GM12891 (cell line): ENCODE measurements around the gene DTX3L.

ENCODE experiments used
- DNase-seq: peaks from one replicate; pipeline ENCODE4 v3.0.0; 2011; ENCODE audit warnings: low spot score; ENCODE audit not compliant: insufficient read length
- FAIRE-seq: peaks from 2 replicates; lab custom pipeline; 2011; peaks lifted over from hg19 to GRCh38; lab: Jason Lieb, UNC
- PAX5 ChIP-seq: IDR thresholded peaks from 2 replicates; pipeline ENCODE4 v1.6.1; 2011; ENCODE audit warnings: low read length, moderate library complexity, mild to moderate bottlenecking; ENCODE audit not compliant: insufficient read depth, severe bottlenecking
- POLR2A ChIP-seq: IDR thresholded peaks from 2 replicates; pipeline ENCODE4 v1.6.1; 2011; ENCODE audit warnings: low read depth, low read length, control low read depth
- POLR2AphosphoS5 ChIP-seq: IDR thresholded peaks from 2 replicates; pipeline ENCODE4 v1.6.1; 2011; ENCODE audit warnings: low read depth, low read length, control low read depth
- POU2F2 ChIP-seq: IDR thresholded peaks from 2 replicates; pipeline ENCODE4 v1.6.1; 2011; ENCODE audit warnings: low read depth, mild to moderate bottlenecking, control low read depth, low read length, moderate library complexity
- SPI1 ChIP-seq: IDR thresholded peaks from 2 replicates; pipeline ENCODE4 v1.6.1; 2011; ENCODE audit warnings: low read depth, low read length, control low read depth
- TAF1 ChIP-seq: IDR thresholded peaks from 2 replicates; pipeline ENCODE4 v1.6.1; 2011; ENCODE audit warnings: low read depth, low read length, control low read depth

The DTX3L gene

GRCh38 chr3:122615303-122615702 is 51.2 kb downstream of the DTX3L start:
- FAIRE-seq (peak; percentile 26), DNase-seq (no peak)
- TF ChIP-seq SPI1 (no peak), POLR2AphosphoS5 (no peak), PAX5 (no peak), TAF1 (no peak), POU2F2 (no peak), POLR2A (no peak)

- TF ChIP-seq TAF1, result no peak
- TF ChIP-seq POU2F2, result no peak
- no peak for TF ChIP-seq POLR2A
- no peak for TF ChIP-seq PAX5
- TF ChIP-seq POLR2AphosphoS5, result no peak
- TF ChIP-seq SPI1, result no peak
- FAIRE-seq (no peak), DNase-seq (no peak)
Observed at GRCh38 chr3:122618614-122619013, 54.5 kb downstream of the DTX3L start.

GRCh38 chr3:122619040-122619439 is 54.9 kb downstream of the DTX3L start:
- no peak for FAIRE-seq
- TF ChIP-seq SPI1 (no peak), TAF1 (no peak), PAX5 (no peak), POLR2A (no peak), POLR2AphosphoS5 (no peak), POU2F2 (no peak)
- DNase-seq, result no peak

GRCh38 chr3:122620399-122620798 is 56.3 kb downstream of the DTX3L start:
- no peak for FAIRE-seq
- TF ChIP-seq TAF1, result no peak
- DNase-seq, result no peak

- peak; percentile 45 for FAIRE-seq
- DNase-seq, result no peak
- TF ChIP-seq POLR2A, result no peak
- TF ChIP-seq TAF1, result no peak
- no peak for TF ChIP-seq POU2F2
Observed at GRCh38 chr3:122621112-122621511, 57.0 kb downstream of the DTX3L start.

- TF ChIP-seq POU2F2 (no peak), SPI1 (peak; percentile 52), POLR2AphosphoS5 (no peak), TAF1 (no peak), POLR2A (no peak), PAX5 (no peak)
- no peak for FAIRE-seq
- no peak for DNase-seq
Observed at GRCh38 chr3:122623031-122623829, 59.1 kb downstream of the DTX3L start.
